HG03045 (cell line): ENCODE measurements around the gene HNRNPA1L2.
"Not testable (repeated sequence)": the region's sequence is repeated elsewhere in the genome, so short reads cannot be mapped to it uniquely, and the experiment has no call there.

ENCODE experiments used
- ATAC-seq: cut with Tn5 transposase; IDR thresholded peaks from one replicate; pipeline ENCODE4 v1.9.1; 2021; ENCODE audit warnings: mild to moderate bottlenecking, moderate library complexity; ENCODE audit not compliant: unreplicated experiment

The HNRNPA1L2 gene

DNA sequence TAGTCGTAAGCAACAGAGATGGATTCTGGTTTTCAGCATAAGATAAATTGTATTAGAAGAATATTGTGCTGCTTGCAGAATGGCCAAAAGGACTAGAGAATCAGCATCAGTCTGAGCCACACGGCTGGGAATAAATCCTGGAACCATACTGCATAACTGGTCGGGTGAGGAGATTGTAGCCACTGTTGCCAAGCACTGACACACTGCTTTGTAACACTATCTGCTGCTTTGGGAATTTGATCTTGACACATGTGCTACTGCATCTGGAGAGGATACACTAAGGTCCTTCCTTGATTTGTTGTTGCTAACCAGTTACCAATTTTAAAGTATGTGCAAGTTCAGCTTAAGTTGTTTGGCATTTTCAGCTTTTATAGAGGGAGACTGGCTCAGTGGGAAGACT lies 1.9 kb downstream of the HNRNPA1L2 start:
- ATAC-seq: no peak

DNA sequence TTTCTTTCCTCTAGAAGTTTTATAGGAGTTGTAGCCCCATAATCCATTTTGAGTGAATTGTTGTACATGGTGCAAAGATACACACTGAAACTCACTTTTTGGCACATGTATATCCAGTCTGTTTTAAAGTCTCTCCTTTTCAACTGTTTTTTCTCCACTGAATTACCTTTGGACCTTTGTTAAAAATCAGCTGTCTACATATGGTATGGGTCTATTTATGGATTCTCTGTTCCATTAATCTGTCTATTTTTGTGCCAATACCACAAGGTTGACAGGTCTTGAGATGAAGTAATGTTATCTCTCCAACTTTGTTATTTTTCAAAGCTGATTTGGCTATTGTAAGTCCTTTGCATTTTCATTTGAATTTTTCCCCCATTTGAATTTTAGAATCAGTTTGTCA lies 4.7 kb downstream of the HNRNPA1L2 start:
- no peak for ATAC-seq

DNA sequence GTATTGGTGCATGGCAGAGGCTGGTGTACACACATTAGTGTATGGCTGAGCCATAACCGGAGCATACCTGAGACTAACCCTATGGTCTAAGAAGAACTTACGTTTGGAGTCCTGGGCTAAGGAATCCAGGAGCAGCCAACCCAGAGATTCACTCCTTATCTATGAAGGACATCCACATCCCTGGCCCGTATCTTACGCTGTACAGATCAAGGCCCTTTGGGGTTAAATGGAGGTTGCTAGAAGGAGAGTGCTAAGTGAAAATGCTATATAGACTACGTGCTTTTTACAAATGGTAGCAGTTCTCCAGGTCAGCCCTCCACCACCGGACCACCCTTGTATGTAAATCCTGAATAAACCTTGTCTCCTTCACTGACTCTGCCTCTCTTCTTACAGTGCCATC lies 8.5 kb downstream of the HNRNPA1L2 start:
- ATAC-seq: no peak

DNA sequence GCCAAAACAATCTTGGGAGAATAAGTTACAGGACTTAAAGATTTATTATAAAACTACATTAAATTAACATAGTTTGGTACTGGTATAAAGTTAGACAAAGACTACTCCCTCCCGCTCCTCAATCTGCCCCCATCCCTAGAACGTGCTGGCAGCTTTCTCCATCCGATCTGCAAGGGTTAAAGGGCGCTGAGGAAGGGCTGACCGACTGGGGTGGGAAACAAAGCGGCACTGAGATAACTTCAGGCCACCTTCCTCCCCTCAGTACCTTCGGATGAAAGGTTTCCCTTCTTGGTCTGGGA lies 9.6 kb downstream of the HNRNPA1L2 start:
- peak; percentile 18 for ATAC-seq

DNA sequence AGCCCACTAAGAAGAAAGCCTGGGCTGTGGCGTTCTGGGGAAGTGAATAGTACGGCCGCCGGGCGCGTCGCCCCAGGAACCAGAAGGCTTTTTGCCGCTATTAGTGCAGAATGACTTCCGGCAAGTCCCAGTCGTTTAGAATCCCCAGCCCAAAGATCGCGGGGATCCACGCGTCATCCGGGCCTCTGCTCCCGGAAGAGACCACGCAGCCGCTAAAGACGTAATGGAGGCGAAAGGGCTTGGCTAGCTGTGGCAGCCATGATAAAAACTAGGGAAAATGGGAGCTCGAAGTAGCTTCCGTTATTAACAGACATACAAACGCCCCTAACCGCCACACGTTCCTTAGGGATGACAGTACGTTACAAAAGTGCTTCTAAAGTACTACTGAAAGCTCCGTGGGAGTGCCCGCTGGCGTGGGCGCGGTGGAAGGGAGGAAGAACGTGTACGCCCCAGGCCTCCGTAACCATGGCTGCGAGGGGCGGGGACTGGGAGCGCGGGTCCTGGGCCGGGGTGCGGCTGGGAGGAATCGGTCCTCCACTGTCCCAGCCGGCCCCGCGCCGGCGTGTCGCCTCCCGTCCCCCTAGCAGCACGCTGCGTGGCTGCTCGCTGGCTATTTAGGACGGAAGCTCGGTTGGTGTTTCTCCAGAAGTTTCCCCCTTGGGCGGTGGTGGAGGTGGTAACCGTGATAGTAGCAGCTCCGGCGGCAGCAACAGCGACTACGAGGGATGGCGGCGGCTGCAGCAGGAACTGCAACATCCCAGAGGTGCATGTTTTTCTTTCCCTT lies 10.2 kb downstream of the HNRNPA1L2 start, which contains the start of gene SUGT1:
Gene SUGT1 (plus strand): TSS at position 641 of the 784 bp plus-strand sequence. CDS start 85 bp downstream, at position 726.
- ATAC-seq: peak; percentile 97

DNA sequence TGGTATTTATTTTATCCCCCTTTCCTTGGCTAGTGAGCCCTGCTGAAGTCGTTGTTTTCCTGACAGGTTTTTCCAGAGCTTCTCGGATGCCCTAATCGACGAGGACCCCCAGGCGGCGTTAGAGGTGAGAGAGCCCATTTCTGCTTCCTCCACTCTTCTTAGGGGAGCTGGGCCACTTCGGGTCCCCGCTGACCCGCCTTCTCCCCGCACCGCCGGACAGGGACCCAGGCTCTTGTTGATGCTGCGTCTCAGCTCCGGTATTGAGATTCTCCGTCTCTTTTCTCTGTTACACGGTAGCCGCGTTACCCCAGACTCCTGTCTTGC lies 10.7 kb downstream of the HNRNPA1L2 start:
- peak; percentile 33 for ATAC-seq

DNA sequence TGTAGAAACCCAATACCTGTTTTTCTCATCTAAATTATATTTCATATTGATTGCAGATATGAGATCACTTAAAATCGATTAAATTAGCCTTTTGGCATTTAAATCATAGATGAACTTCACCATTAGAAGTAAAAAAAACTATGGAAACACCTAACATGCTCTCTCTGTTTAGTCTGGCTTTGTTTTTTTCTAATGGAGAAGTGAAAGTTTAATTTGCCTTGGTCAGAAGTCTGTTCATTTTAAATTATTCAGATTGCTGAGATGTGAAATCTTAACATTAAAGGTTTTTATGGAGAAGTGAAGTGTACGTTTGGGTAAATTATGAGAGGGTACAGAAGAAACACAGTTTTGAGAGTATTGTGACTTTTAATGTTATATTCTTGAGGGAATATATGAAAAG lies 17.1 kb downstream of the HNRNPA1L2 start:
- no peak for ATAC-seq

DNA sequence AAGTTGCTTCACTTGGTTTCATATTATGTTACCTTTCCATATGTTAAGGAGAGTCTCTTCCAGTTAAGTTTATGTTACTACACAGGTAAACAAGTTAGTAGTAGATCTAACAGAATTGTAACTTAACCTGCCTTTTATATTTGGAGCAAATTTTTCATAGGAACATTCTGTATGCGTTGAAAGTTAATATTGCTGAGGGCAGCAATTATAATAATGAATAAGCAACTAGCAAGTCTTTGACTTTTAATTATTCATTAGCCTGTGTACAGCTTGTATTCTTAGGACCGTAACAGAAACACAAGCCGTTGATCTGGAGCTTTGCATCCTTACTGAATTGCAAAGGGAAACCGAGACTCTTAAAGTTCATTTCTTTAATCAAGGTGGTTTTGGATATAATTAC lies 22.0 kb downstream of the HNRNPA1L2 start:
- ATAC-seq: no peak

DNA sequence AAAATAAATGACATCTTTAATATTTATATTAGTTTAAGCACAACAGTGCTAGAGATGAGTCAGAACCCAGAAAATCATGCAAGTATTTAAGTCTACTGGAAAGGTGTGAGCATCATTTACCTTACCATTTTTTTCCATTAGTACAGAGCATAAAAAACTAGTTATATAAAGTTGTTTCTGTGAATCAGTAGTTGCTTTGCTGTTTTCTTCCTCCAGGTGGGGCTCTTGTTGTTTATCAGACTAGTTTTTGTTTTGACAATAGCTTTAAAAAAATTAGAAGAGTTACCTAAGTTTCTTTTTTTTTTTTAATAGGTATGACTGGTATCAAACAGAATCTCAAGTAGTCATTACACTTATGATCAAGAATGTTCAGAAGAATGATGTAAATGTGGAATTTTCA lies 23.1 kb downstream of the HNRNPA1L2 start:
- ATAC-seq: no peak

DNA sequence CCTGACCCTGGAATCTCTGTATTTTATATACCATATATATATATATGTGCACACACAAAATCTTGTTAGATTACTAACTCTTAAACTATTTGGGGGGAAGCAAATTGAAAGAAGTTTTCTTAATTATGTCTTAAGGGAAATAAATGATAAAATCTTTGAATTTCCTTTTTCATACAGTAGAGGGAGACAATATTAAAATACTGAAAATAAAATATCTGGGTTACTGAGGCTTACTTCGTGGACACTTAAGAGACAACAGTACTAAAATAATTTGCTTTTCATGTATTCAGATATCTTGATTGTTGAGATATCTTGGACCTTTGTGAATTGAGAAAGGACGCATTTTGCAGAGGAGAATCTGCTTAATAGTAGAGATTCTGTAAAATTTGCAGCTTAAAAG lies 27.4 kb downstream of the HNRNPA1L2 start:
- ATAC-seq: no peak

DNA sequence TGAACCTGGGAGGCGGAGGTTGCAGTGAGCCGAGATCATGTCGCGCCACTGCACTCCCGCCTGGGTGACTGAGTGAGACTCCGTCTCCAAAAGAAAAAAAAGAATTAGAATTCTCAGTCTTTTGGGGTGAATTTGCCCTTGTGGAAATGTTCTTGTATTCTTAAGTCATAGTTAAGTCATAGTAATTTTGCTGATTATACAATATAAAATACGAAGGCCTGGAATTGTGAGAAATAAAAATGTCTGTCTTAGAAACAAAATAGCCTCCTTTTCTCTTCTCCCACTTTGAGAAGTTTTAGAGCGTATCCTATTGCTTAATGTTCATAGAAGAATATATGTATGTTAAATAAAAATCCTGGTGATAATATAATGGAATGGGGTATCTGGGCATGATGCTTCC lies 28.5 kb downstream of the HNRNPA1L2 start:
- ATAC-seq: no peak

DNA sequence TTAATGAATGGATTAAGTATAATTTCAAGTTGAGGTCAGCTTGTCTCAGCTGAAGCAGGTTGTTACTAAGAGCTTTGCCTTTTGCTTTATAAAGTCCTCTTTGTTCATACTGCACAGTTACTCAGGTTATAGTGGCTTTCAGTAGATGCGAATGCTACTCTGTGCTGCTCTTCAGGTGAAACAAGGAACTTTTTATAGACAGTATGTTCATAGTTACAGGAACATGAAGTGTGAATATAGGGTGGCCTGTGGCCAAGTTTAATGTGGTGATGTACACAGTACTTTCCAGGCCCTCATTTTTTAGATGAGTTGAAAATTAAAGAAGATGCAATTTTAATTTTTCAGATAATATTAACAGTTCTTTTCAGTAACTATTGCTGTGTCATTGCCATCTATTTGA lies 31.2 kb downstream of the HNRNPA1L2 start:
- no peak for ATAC-seq

DNA sequence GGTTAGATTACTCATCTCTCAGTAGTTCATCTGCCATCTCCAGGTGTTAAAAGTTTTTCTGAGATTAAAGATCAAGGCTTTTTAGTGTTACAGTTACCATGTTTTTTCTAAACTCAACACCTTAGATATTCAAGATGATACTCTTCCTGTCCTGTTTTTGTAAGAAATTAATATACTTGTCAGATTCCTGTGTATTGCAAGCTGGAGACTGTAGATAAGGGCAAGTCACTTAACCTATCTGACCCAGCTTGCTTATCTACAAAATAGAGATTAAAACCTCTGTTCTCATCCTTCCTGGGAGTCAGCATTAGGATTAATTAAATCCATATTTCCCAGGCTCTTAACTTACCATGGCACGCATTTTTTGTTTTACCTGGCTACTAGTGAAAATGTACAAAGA lies 35.6 kb downstream of the HNRNPA1L2 start:
- no peak for ATAC-seq

DNA sequence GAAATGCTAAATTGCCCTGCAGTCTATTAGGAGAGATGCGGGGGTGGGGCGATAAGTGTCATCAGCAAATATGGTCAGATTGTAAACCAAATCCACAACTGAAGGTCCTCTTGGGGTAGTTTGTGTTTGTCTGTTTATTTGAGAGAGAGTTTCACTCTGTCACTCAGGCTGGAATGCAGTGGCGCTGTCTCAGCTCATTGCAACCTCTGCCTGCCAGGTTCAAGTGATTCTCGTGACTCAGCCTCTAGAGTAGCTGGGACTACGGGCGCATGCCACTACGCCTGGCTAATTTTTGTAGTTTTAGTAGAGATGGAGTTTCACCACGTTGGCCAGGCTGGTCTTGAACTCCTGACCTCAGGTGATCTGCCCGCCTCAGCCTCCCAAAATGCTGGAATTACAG lies 43.6 kb downstream of the HNRNPA1L2 start:
- ATAC-seq: not testable (repeated sequence)

DNA sequence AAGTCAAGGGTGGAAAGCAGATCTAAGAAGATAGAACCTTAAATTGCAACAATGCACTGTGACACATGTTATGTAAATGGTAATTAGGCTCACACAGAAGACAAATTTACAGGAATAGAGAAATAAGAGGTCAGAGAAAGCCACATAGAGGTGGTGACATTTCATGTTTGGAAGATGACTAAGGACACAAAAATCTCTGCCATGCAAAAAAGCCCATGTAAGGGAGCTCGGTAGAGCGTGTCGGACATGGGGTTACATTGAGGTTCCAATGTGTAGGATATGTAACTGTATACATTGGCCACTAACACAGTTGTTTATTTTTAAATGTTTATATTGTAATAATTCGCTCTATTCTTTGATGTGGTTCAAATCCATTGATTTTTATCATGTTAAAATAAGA lies 44.1 kb downstream of the HNRNPA1L2 start:
- no peak for ATAC-seq
